Liver (tissue), 9 donors: ENCODE results near the gene GPHN. TPM values are rescaled to one million over a fixed set of nuclear protein-coding genes. Genes with fewer than 3 reads are reported as not detected.

Source experiments
- DNase-seq: peaks from one replicate; pipeline ENCODE4 v3.0.0-alpha.2; 2017; ENCODE audit warnings: low spot score
- H3K27ac ChIP-seq, 2 donors: one replicate each; pipeline ENCODE4 v1.7.0; 2013; ENCODE audit warnings: inconsistent platforms in 2 of 2, low read length in 2 of 2, control low read depth in 1 of 2, low read depth in 1 of 2, mild to moderate bottlenecking in 1 of 2
- H3K27me3 ChIP-seq, 4 donors: one replicate each; pipeline versions ENCODE4 v1.6.1 to v1.7.0; 2013; ENCODE audit warnings: low read length in 3 of 4, inconsistent platforms in 1 of 4, mild to moderate bottlenecking in 1 of 4, moderate library complexity in 1 of 4; ENCODE audit not compliant: control insufficient read depth in 4 of 4, insufficient read depth in 4 of 4
- H3K36me3 ChIP-seq, 4 donors: one replicate each; pipeline versions ENCODE4 v1.6.1 to v1.7.0; 2013; ENCODE audit warnings: low read length in 3 of 4, mild to moderate bottlenecking in 3 of 4, low read depth in 1 of 4, moderate library complexity in 1 of 4; ENCODE audit not compliant: control insufficient read depth in 4 of 4, insufficient read depth in 3 of 4
- H3K4me1 ChIP-seq, 4 donors: one replicate each; pipeline versions ENCODE4 v1.6.1 to v1.7.0; 2013; ENCODE audit warnings: low read length in 3 of 4, mild to moderate bottlenecking in 3 of 4, moderate library complexity in 1 of 4; ENCODE audit not compliant: control insufficient read depth in 4 of 4, insufficient read depth in 4 of 4
- H3K4me3 ChIP-seq, 3 donors: one replicate each; pipeline versions ENCODE4 v1.6.1 to v1.7.0; 2013; ENCODE audit warnings: low read length in 3 of 3, control low read depth in 1 of 3, low read depth in 1 of 3, mild to moderate bottlenecking in 1 of 3
- H3K9ac ChIP-seq, 2 donors: one replicate each; pipeline ENCODE4 v1.7.0; 2013; ENCODE audit warnings: low read length in 2 of 2, mild to moderate bottlenecking in 2 of 2, moderate library complexity in 2 of 2, control low read depth in 1 of 2, low read depth in 1 of 2
- H3K9me3 ChIP-seq, 4 donors: one replicate each; pipeline versions ENCODE4 v1.6.1 to v1.7.0; 2013; ENCODE audit warnings: low read length in 3 of 4; ENCODE audit not compliant: control insufficient read depth in 4 of 4
- ATF3 ChIP-seq: IDR thresholded peaks from 2 replicates; pipeline ENCODE4 v1.6.1; 2016; ENCODE audit warnings: antibody characterized with exemption
- CTCF ChIP-seq: fragments of 150-350 bp; IDR thresholded peaks from 2 replicates; pipeline ENCODE4 v1.5.1; 2017; ENCODE audit warnings: improper control_type of control experiment, low read depth, low read length; ENCODE audit not compliant: missing input control
- EGR1 ChIP-seq, 2 donors: IDR thresholded peaks; 2 replicates each; pipeline ENCODE4 v1.6.1; 2016 to 2018; ENCODE audit warnings: antibody characterized with exemption in 2 of 2, low read depth in 2 of 2
- FOXA1 ChIP-seq: IDR thresholded peaks from 2 replicates; pipeline ENCODE4 v1.6.1; 2016; ENCODE audit warnings: antibody characterized with exemption
- FOXA2 ChIP-seq: IDR thresholded peaks from 2 replicates; pipeline ENCODE4 v1.6.1; 2016; ENCODE audit warnings: antibody characterized with exemption
- GABPA ChIP-seq, 2 donors: IDR thresholded peaks in 1 of 2; conservative IDR thresholded peaks in 1 of 2; 2 replicates each; pipeline ENCODE4 v1.6.1; 2016; ENCODE audit warnings: antibody characterized with exemption in 2 of 2, mild to moderate bottlenecking in 1 of 2, moderate library complexity in 1 of 2
- HNF4A ChIP-seq, 2 donors: conservative IDR thresholded peaks; 2 replicates each; pipeline ENCODE4 v1.6.1; 2016; ENCODE audit warnings: antibody characterized with exemption in 2 of 2, mild to moderate bottlenecking in 2 of 2
- JUND ChIP-seq, 2 donors: IDR thresholded peaks; 2 replicates each; pipeline ENCODE4 v1.6.1; 2016; ENCODE audit warnings: antibody characterized with exemption in 2 of 2
- MAX ChIP-seq: IDR thresholded peaks from 2 replicates; pipeline ENCODE4 v1.6.1; 2016; ENCODE audit warnings: antibody characterized with exemption
- NR2F2 ChIP-seq: IDR thresholded peaks from 2 replicates; pipeline ENCODE4 v1.6.1; 2016; ENCODE audit warnings: antibody characterized with exemption
- RAD21 ChIP-seq, 2 donors: IDR thresholded peaks; 2 replicates each; pipeline ENCODE4 v1.6.1; 2016; ENCODE audit warnings: antibody characterized with exemption in 2 of 2, mild to moderate bottlenecking in 2 of 2
- REST ChIP-seq: IDR thresholded peaks from 2 replicates; pipeline ENCODE4 v1.6.1; 2016; ENCODE audit warnings: antibody characterized with exemption, mild to moderate bottlenecking
- RXRA ChIP-seq, 2 donors: IDR thresholded peaks; 2 replicates each; pipeline ENCODE4 v1.6.1; 2017 to 2018; ENCODE audit warnings: antibody characterized with exemption in 2 of 2, mild to moderate bottlenecking in 1 of 2
- SP1 ChIP-seq: IDR thresholded peaks from 2 replicates; pipeline ENCODE4 v1.6.1; 2018; ENCODE audit warnings: antibody characterized with exemption, mild to moderate bottlenecking
- ZBTB33 ChIP-seq: IDR thresholded peaks from 2 replicates; pipeline ENCODE4 v1.6.1; 2016; ENCODE audit warnings: antibody characterized with exemption
- WGBS: extraction: QIAGEN DNeasy Blood & Tissue Kit; methylation state at CpG from one replicate; pipeline ENCODE4 v1.1.7; 2013; 5-methylcytosine and 5-hydroxymethylcytosine counted together
- polyA plus RNA-seq, 2 donors: library from polyadenylated mRNA; stranded (reverse) in 1 of 2; unstranded in 1 of 2; fragments of 200-250 nt in 1 of 2; fragments of >200 nt in 1 of 2; fragmentation: Nextera tagmentation in 1 of 2; extraction: Ambion mirVana in 1 of 2; gene quantifications; one replicate each; pipeline versions ENCODE4 v1.2.1 to v1.2.3, GENCODE V29; 2013 to 2015
- total RNA-seq, 2 donors: library from RNA; depleted of rRNA; stranded (reverse); fragments of >200 nt; gene quantifications; one replicate each; pipeline ENCODE4 v1.2.3, GENCODE V29; 2014
- donor health status: healthy.
- donor health status: healthy.
- donor health status: healthy.
- donor health status: healthy.
- donor health status: healthy.

Gene GPHN
- total and polyA plus RNA-seq, 4 donors: 18.4 to 76.4 (median 47.4) TPM

GRCh38 chr14:66739826-66740225 lies 231.9 kb downstream of the GPHN start:
- Histone ChIP-seq H3K9ac (no peak overlapping the region), H3K4me1 (no peaks in the 10 kb centered on the region), H3K4me3 (no peak overlapping the region), H3K27ac (no peak overlapping the region), H3K9me3 (no peaks in the 10 kb centered on the region), H3K27me3 (no peaks in the 10 kb centered on the region), H3K36me3 (no peaks in the 10 kb centered on the region)
- no peak for DNase-seq
- no peak for TF ChIP-seq HNF4A (conservative IDR thresholded peaks at IDR 0.05)
- TF ChIP-seq ZBTB33: no peak
- TF ChIP-seq FOXA1: no peak
- no peak for TF ChIP-seq FOXA2
- TF ChIP-seq REST: no peak

GRCh38 chr14:66745078-66745477 lies 237.1 kb downstream of the GPHN start:
- no peak overlapping the region for H3K9ac ChIP-seq
- H3K4me1 ChIP-seq: peaks cover 0 to 11% (median 7%) of the 10 kb centered on the region in 4 donors
- H3K9me3 ChIP-seq: no peaks in the 10 kb centered on the region
- no peak overlapping the region for H3K27ac ChIP-seq
- TF ChIP-seq ZBTB33 (no peak), GABPA (IDR thresholded peaks at IDR 0.05 in 1 of 2, conservative IDR thresholded peaks at IDR 0.05 in 1 of 2) (no peak), CTCF (no peak), SP1 (no peak), NR2F2 (no peak), MAX (no peak), JUND (IDR thresholded peaks at IDR 0.05) (no peak), ATF3 (no peak), HNF4A (conservative IDR thresholded peaks at IDR 0.05) (no peak), RAD21 (IDR thresholded peaks at IDR 0.05) (no peak), RXRA (IDR thresholded peaks at IDR 0.05) (no peak), EGR1 (IDR thresholded peaks at IDR 0.05; ENCODE audit: low read depth in 2 of 2) (no peak)
- H3K27me3 ChIP-seq: no peaks in the 10 kb centered on the region
- WGBS: 99% methylated on average over 1 of the region's 1 CpG
- DNase-seq: no peak
- H3K4me3 ChIP-seq: no peak overlapping the region
- no peaks in the 10 kb centered on the region for H3K36me3 ChIP-seq
